NT2/D1 (cell line): ENCODE measurements around the gene GPR37L1.
A peak's percentile ranks its signal among the peaks of the same experiment; 100 is the strongest.

ENCODE experiments used
- DNase-seq: peaks from one replicate; pipeline ENCODE4 v3.0.0-alpha.2; 2011; ENCODE audit warnings: low read depth, low spot score
- H3K27me3 ChIP-seq: 2 replicates; pipeline ENCODE4 v1.6.0; 2011; ENCODE audit warnings: mild to moderate bottlenecking; ENCODE audit not compliant: insufficient read length, insufficient read depth
- H3K36me3 ChIP-seq: 2 replicates; pipeline ENCODE4 v1.6.1; 2011; ENCODE audit warnings: mild to moderate bottlenecking, low read length, mixed read lengths; ENCODE audit not compliant: insufficient read depth, insufficient read length
- H3K4me1 ChIP-seq: 2 replicates; pipeline ENCODE4 v1.5.1; 2011; ENCODE audit not compliant: insufficient read depth, insufficient read length
- H3K4me3 ChIP-seq: 2 replicates; pipeline ENCODE4 v1.5.1; 2011; ENCODE audit warnings: low read depth; ENCODE audit not compliant: insufficient read length
- H3K9ac ChIP-seq: 2 replicates; pipeline ENCODE4 v1.6.0; 2011; ENCODE audit warnings: low read depth; ENCODE audit not compliant: insufficient read length
- H3K9me3 ChIP-seq: 2 replicates; pipeline ENCODE4 v1.5.1; 2011; ENCODE audit warnings: mild to moderate bottlenecking, low read length; ENCODE audit not compliant: insufficient read depth
- SUZ12 ChIP-seq: IDR thresholded peaks from 2 replicates; pipeline ENCODE4 v1.6.1; 2011; ENCODE audit not compliant: insufficient read length, insufficient read depth; ENCODE audit errors: extremely low read depth
- YY1 ChIP-seq: IDR thresholded peaks from 2 replicates; pipeline ENCODE4 v1.6.1; 2011; ENCODE audit not compliant: insufficient read length, insufficient read depth
- ZNF274 ChIP-seq: IDR thresholded peaks from 2 replicates; pipeline ENCODE4 v1.6.1; 2011; ENCODE audit warnings: mild to moderate bottlenecking, low read depth, low read length

The GPR37L1 gene

GRCh38 chr1:202168861-202169260 is 46.1 kb downstream of the GPR37L1 start:
- Histone ChIP-seq H3K9ac (no peak overlapping the region), H3K36me3 (no peaks in the 10 kb centered on the region), H3K9me3 (no peaks in the 10 kb centered on the region), H3K4me1 (peaks cover 34% of the 10 kb centered on the region), H3K4me3 (no peak overlapping the region), H3K27me3 (peaks cover 3% of the 10 kb centered on the region)
- TF ChIP-seq SUZ12, result no peak
- no peak for TF ChIP-seq ZNF274
- TF ChIP-seq YY1, result no peak
- no peak for DNase-seq

- no peak for DNase-seq
- no peak overlapping the region for H3K9ac ChIP-seq
- TF ChIP-seq ZNF274, result no peak
- no peak for TF ChIP-seq YY1
- no peak for TF ChIP-seq SUZ12
Measured at GRCh38 chr1:202170726-202171125, 48.0 kb downstream of the GPR37L1 start.

GRCh38 chr1:202171292-202172014 is 48.7 kb downstream of the GPR37L1 start:
- no peaks in the 10 kb centered on the region for H3K9me3 ChIP-seq
- H3K4me1 ChIP-seq, result peaks cover 30% of the 10 kb centered on the region
- TF ChIP-seq YY1, result no peak
- TF ChIP-seq ZNF274, result no peak
- H3K36me3 ChIP-seq, result no peaks in the 10 kb centered on the region
- H3K27me3 ChIP-seq, result peaks cover 3% of the 10 kb centered on the region
- no peak for DNase-seq
- no peak overlapping the region for H3K9ac ChIP-seq
- H3K4me3 ChIP-seq, result no peak overlapping the region

More at GRCh38 chr1:202170726-202171125, 48.0 kb downstream of the GPR37L1 start:
- Histone ChIP-seq H3K4me3 (no peak overlapping the region), H3K9me3 (no peaks in the 10 kb centered on the region), H3K36me3 (no peaks in the 10 kb centered on the region), H3K27me3 (peaks cover 3% of the 10 kb centered on the region), H3K4me1 (peaks cover 34% of the 10 kb centered on the region)

DNA sequence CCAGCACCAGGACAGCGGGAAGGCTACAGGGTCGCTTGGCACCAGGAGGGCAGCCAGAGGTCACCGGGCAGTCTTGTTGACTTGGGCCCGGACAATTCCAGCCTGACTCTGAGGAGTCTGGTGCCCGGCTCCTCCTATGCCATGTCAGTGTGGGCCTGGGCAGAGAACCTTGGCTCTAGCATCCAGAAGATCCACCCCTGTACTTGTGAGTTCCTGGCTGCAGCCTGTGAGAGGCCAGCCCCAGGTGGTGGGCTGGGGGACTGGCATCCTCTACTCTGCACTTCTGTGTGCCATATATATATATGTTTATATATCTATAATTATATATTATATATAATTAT is 49.3 kb downstream of the GPR37L1 start:
- no peaks in the 10 kb centered on the region for H3K36me3 ChIP-seq
- H3K9me3 ChIP-seq, result no peaks in the 10 kb centered on the region
- no peak overlapping the region for H3K9ac ChIP-seq
- peaks cover 3% of the 10 kb centered on the region for H3K27me3 ChIP-seq
- no peak overlapping the region for H3K4me3 ChIP-seq
- H3K4me1 ChIP-seq, result peaks cover 28% of the 10 kb centered on the region
- TF ChIP-seq ZNF274 (no peak), YY1 (no peak), SUZ12 (no peak)
- DNase-seq, result no peak

- no peak for DNase-seq
Measured at GRCh38 chr1:202173993-202174392, 51.3 kb downstream of the GPR37L1 start.

GRCh38 chr1:202176949-202177927 is 54.5 kb downstream of the GPR37L1 start:
- H3K9ac ChIP-seq, result peak overlapping the region; percentile 12
- peaks cover 17% of the 10 kb centered on the region for H3K4me1 ChIP-seq
- H3K27me3 ChIP-seq, result peaks cover 8% of the 10 kb centered on the region
- no peak for TF ChIP-seq YY1
- TF ChIP-seq ZNF274, result no peak
- no peak for TF ChIP-seq SUZ12
- no peak overlapping the region for H3K4me3 ChIP-seq
- no peaks in the 10 kb centered on the region for H3K9me3 ChIP-seq
- H3K36me3 ChIP-seq, result no peaks in the 10 kb centered on the region
- no peak for DNase-seq

More at GRCh38 chr1:202173993-202174392, 51.3 kb downstream of the GPR37L1 start:
- H3K9ac ChIP-seq, result no peak overlapping the region
- peaks cover 5% of the 10 kb centered on the region for H3K27me3 ChIP-seq
- H3K4me3 ChIP-seq, result no peak overlapping the region
- no peaks in the 10 kb centered on the region for H3K36me3 ChIP-seq
- TF ChIP-seq SUZ12 (no peak), YY1 (no peak), ZNF274 (no peak)
- no peaks in the 10 kb centered on the region for H3K9me3 ChIP-seq
- peaks cover 17% of the 10 kb centered on the region for H3K4me1 ChIP-seq
